WTC11 (cell line): Measurements from ENCODE around the gene PRKRIP1. TPM values are rescaled to one million over a fixed set of nuclear protein-coding genes. Genes with fewer than 3 reads are reported as not detected.
"Not testable (repeated sequence)": the region's sequence is repeated elsewhere in the genome, so short reads cannot be mapped to it uniquely, and the experiment has no call there.

Experiments
- ATAC-seq: fragments of 200-7000 bp; cut with Tn5 transposase; 2 replicates; pipeline ENCODE4 v1.10.0; 2021; ENCODE audit warnings: mild to moderate bottlenecking, moderate library complexity
- CTCF ChIA-PET: fragments of 300-600 bp; sonication (Branson Sonifier 250); formaldehyde crosslinking; loops from one replicate; lab custom pipeline; 2021; ENCODE audit warnings: antibody characterized with exemption; lab: Charles Lee
- POLR2A ChIA-PET: fragments of 350-600 bp; sonication (Branson Sonifier 250); formaldehyde crosslinking; loops from one replicate; lab custom pipeline; 2021; ENCODE audit warnings: antibody characterized with exemption; lab: Charles Lee
- DNase-seq: peaks from one replicate; pipeline ENCODE4 v3.0.0; 2021; ENCODE audit warnings: low spot score
- H3K27ac Mint-ChIP-seq: 2 replicates; pipeline ENCODE4 v1.8.0; 2021; ENCODE audit warnings: mixed read lengths
- H3K27me3 Mint-ChIP-seq: 2 replicates; pipeline ENCODE4 v1.8.0; 2021; ENCODE audit warnings: low read depth, mild to moderate bottlenecking, moderate library complexity, mixed read lengths
- H3K36me3 Mint-ChIP-seq: 2 replicates; pipeline ENCODE4 v1.8.0; 2021; ENCODE audit warnings: mixed read lengths
- H3K4me1 Mint-ChIP-seq: 2 replicates; pipeline ENCODE4 v1.8.0; 2022; ENCODE audit warnings: mixed read lengths
- H3K4me3 Mint-ChIP-seq: 2 replicates; pipeline ENCODE4 v1.8.0; 2021; ENCODE audit warnings: mild to moderate bottlenecking, moderate library complexity, mixed read lengths
- H3K9me3 Mint-ChIP-seq: 2 replicates; pipeline ENCODE4 v1.8.0; 2021; ENCODE audit warnings: mixed read lengths
- AR ChIP-seq: fragments of 250-450 bp; sonication (Bioruptor Pico); IDR thresholded peaks from 2 replicates; pipeline ENCODE4 v1.9.0; 2021; ENCODE audit warnings: mild to moderate bottlenecking
- CBFB ChIP-seq: sonication (generic); formaldehyde crosslinking; IDR thresholded peaks from 2 replicates; pipeline ENCODE4 v1.8.1; 2022; ENCODE audit warnings: mild to moderate bottlenecking, low read depth, missing genetic modification reagents
- CREB1 ChIP-seq: sonication (generic); formaldehyde crosslinking; IDR thresholded peaks from 2 replicates; pipeline ENCODE4 v1.8.0; 2023; ENCODE audit warnings: mild to moderate bottlenecking, missing genetic modification reagents
- CTCF ChIP-seq: fragments of 200-600 bp; IDR thresholded peaks from 2 replicates; pipeline ENCODE4 v1.8.0; 2022; ENCODE audit warnings: antibody characterized with exemption
- E2F1 ChIP-seq: sonication (generic); formaldehyde crosslinking; IDR thresholded peaks from 2 replicates; pipeline ENCODE4 v1.8.0; 2022; ENCODE audit warnings: mild to moderate bottlenecking, missing genetic modification reagents
- E2F5 ChIP-seq: sonication (generic); formaldehyde crosslinking; IDR thresholded peaks from 2 replicates; pipeline ENCODE4 v1.8.1; 2022; ENCODE audit warnings: mild to moderate bottlenecking, moderate library complexity, missing genetic modification reagents
- EMX1 ChIP-seq: fragments of 250-450 bp; sonication (Bioruptor Pico); IDR thresholded peaks from 2 replicates; pipeline ENCODE4 v1.8.0; 2021; ENCODE audit warnings: mild to moderate bottlenecking
- HMGA2 ChIP-seq: fragments of 250-450 bp; sonication (Bioruptor Pico); IDR thresholded peaks from 2 replicates; pipeline ENCODE4 v1.4.0; 2021; ENCODE audit warnings: mild to moderate bottlenecking, moderate library complexity
- IRF2 ChIP-seq: sonication (generic); formaldehyde crosslinking; IDR thresholded peaks from 2 replicates; pipeline ENCODE4 v1.8.0; 2022; ENCODE audit warnings: low read depth, missing genetic modification reagents, borderline replicate concordance
- NFATC4 ChIP-seq: fragments of 250-450 bp; sonication (Bioruptor Pico); IDR thresholded peaks from 2 replicates; pipeline ENCODE4 v1.9.0; 2021; ENCODE audit warnings: mild to moderate bottlenecking
- NFYB ChIP-seq: sonication (generic); formaldehyde crosslinking; conservative IDR thresholded peaks from 2 replicates; pipeline ENCODE4 v1.8.0; 2022; ENCODE audit warnings: low read depth, missing genetic modification reagents
- NR1H2 ChIP-seq: sonication (generic); formaldehyde crosslinking; IDR thresholded peaks from 2 replicates; pipeline ENCODE4 v1.9.0; 2021; ENCODE audit warnings: mild to moderate bottlenecking, moderate library complexity, missing genetic modification reagents
- NR2C2 ChIP-seq: sonication (generic); formaldehyde crosslinking; IDR thresholded peaks from 2 replicates; pipeline ENCODE4 v1.8.0; 2022; ENCODE audit warnings: mild to moderate bottlenecking, missing genetic modification reagents
- TP53 ChIP-seq: sonication (generic); formaldehyde crosslinking; IDR thresholded peaks from 2 replicates; pipeline ENCODE4 v1.8.1; 2023; ENCODE audit warnings: mild to moderate bottlenecking, missing genetic modification reagents
- ZBTB43 ChIP-seq: sonication (generic); formaldehyde crosslinking; IDR thresholded peaks from 2 replicates; pipeline ENCODE4 v1.8.1; 2023; ENCODE audit warnings: mild to moderate bottlenecking, missing genetic modification reagents
- ZNF121 ChIP-seq: sonication (generic); formaldehyde crosslinking; IDR thresholded peaks from 2 replicates; pipeline ENCODE4 v1.8.0; 2023; ENCODE audit warnings: missing genetic modification reagents
- ZNF232 ChIP-seq: sonication (generic); formaldehyde crosslinking; IDR thresholded peaks from 2 replicates; pipeline ENCODE4 v1.8.0; 2022; ENCODE audit warnings: mild to moderate bottlenecking, missing genetic modification reagents
- ZNF263 ChIP-seq: sonication (generic); formaldehyde crosslinking; IDR thresholded peaks from 2 replicates; pipeline ENCODE4 v1.8.1; 2022; ENCODE audit warnings: low read depth, mild to moderate bottlenecking, moderate library complexity, missing genetic modification reagents
- ZNF317 ChIP-seq: sonication (generic); formaldehyde crosslinking; IDR thresholded peaks from 2 replicates; pipeline ENCODE4 v1.8.1; 2023; ENCODE audit warnings: low read depth, mild to moderate bottlenecking, moderate library complexity, missing genetic modification reagents, borderline replicate concordance
- ZNF423 ChIP-seq: fragments of 250-450 bp; sonication (Bioruptor Pico); IDR thresholded peaks from 2 replicates; pipeline ENCODE4 v2.1.2; 2022; ENCODE audit warnings: mild to moderate bottlenecking, moderate library complexity
- total RNA-seq: library from RNA; stranded (reverse); gene quantifications from 3 replicates; pipeline ENCODE4 v1.2.3, GENCODE V29; 2021

PRKRIP1 gene
- total RNA-seq, 1 experiment from 2014 or later = 27.5 TPM

- TF ChIP-seq NR1H2 (CRISPR knock-in tag) (no peak), NFYB (no peak)
Measured at GRCh38 chr7:102407910-102408309, 11.7 kb downstream of the PRKRIP1 start (continued).

- H3K27ac Mint-ChIP-seq, H3K4me3 Mint-ChIP-seq, H3K4me1 Mint-ChIP-seq, ATAC-seq, H3K27me3 Mint-ChIP-seq, DNase-seq, POLR2A ChIA-PET: not testable (repeated sequence)
- H3K9me3 Mint-ChIP-seq = peaks cover 19% of the 10 kb centered on the region
- CTCF ChIA-PET = interaction anchor here (0.6 kb wide), 1 partner anchor 130 kb away, joined by 3 read pairs; no protein-coding TSS in a partner anchor
- H3K36me3 Mint-ChIP-seq = peaks cover 76% of the 10 kb centered on the region
Measured at GRCh38 chr7:102408530-102408929, 12.4 kb downstream of the PRKRIP1 start.

- DNase-seq (no peak), ATAC-seq (no peak)
- Mint-ChIP-seq H3K27ac (no peak overlapping the region), H3K4me3 (no peak overlapping the region), H3K4me1 (no peaks in the 10 kb centered on the region), H3K27me3 (no peaks in the 10 kb centered on the region; the same call in 1 of the 2 replicates), H3K36me3 (peaks cover 82% of the 10 kb centered on the region), H3K9me3 (peaks cover 19% of the 10 kb centered on the region)
- TF ChIP-seq ZNF317 (no peak), ZBTB43 (no peak), ZNF121 (peak; percentile 75; the same call in 1 of the 2 replicates)
- ChIA-PET CTCF (no interaction called here), POLR2A (no interaction called here)
Measured at GRCh38 chr7:102409340-102409739, 13.2 kb downstream of the PRKRIP1 start.

GRCh38 chr7:102410123-102410522 lies 14.0 kb downstream of the PRKRIP1 start:
- Mint-ChIP-seq H3K27me3 (no peaks in the 10 kb centered on the region; the same call in 1 of the 2 replicates), H3K27ac (no peak overlapping the region; the same call in 1 of the 2 replicates), H3K9me3 (peaks cover 19% of the 10 kb centered on the region), H3K36me3 (peaks cover 81% of the 10 kb centered on the region), H3K4me3 (no peak overlapping the region), H3K4me1 (no peaks in the 10 kb centered on the region)
- DNase-seq (no peak), ATAC-seq (no peak)
- ChIA-PET POLR2A (no interaction called here), CTCF (no interaction called here)
- no peak for TF ChIP-seq E2F5
- no peak for TF ChIP-seq NR2C2 (CRISPR knock-in tag)
- TF ChIP-seq ZNF232 (CRISPR knock-in tag) = no peak
- TF ChIP-seq EMX1 (CRISPR knock-in tag) = no peak
- no peak for TF ChIP-seq NFATC4 (CRISPR knock-in tag)
- no peak for TF ChIP-seq CBFB
- no peak for TF ChIP-seq ZNF423
- TF ChIP-seq E2F1 (CRISPR knock-in tag) = no peak
- TF ChIP-seq CREB1 = no peak
- no peak for TF ChIP-seq ZNF263

- Mint-ChIP-seq H3K36me3 (peaks cover 79% of the 10 kb centered on the region), H3K27ac (no peak overlapping the region), H3K4me1 (no peaks in the 10 kb centered on the region), H3K9me3 (peaks cover 19% of the 10 kb centered on the region), H3K27me3 (no peaks in the 10 kb centered on the region; the same call in 1 of the 2 replicates), H3K4me3 (no peak overlapping the region)
- POLR2A ChIA-PET = no interaction called here
- CTCF ChIA-PET = no interaction called here
- DNase-seq = no peak
- no peak for ATAC-seq
- TF ChIP-seq E2F1 (CRISPR knock-in tag) (no peak), TP53 (CRISPR knock-in tag) (no peak), IRF2 (CRISPR knock-in tag) (no peak), NR2C2 (CRISPR knock-in tag) (no peak), CTCF (no peak), AR (CRISPR knock-in tag) (no peak), HMGA2 (CRISPR knock-in tag) (no peak)
Measured at GRCh38 chr7:102410918-102411317, 14.8 kb downstream of the PRKRIP1 start.
